GM23248 (cell line): ENCODE measurements around the gene UBE4A. TPM values are rescaled to one million over a fixed set of nuclear protein-coding genes. Genes with fewer than 3 reads are reported as not detected.

ENCODE experiments used
- DNase-seq: peaks from one replicate; pipeline ENCODE4 v3.0.0-alpha.2; 2015
- H2AFZ ChIP-seq: fragments of 200-600 bp; sonication (generic); 2 replicates; pipeline ENCODE4 v1.6.1; 2016; ENCODE audit warnings: antibody characterized with exemption
- H3F3A ChIP-seq: fragments of 200-600 bp; sonication (generic); 2 replicates; pipeline ENCODE4 v1.6.1; 2016; ENCODE audit warnings: mild to moderate bottlenecking, antibody characterized with exemption, mixed run types; ENCODE audit not compliant: insufficient read depth
- H3K27ac ChIP-seq: fragments of 200-600 bp; sonication (generic); 2 replicates; pipeline ENCODE4 v1.5.1; 2016; ENCODE audit warnings: mild to moderate bottlenecking
- H3K27me3 ChIP-seq: fragments of 200-600 bp; sonication (generic); replicated peaks from 2 replicates; pipeline ENCODE4 v1.6.1; 2016; ENCODE audit warnings: mild to moderate bottlenecking; ENCODE audit not compliant: insufficient read depth
- H3K36me3 ChIP-seq: fragments of 200-600 bp; sonication (generic); 2 replicates; pipeline ENCODE4 v1.6.1; 2016; ENCODE audit warnings: low read depth, mild to moderate bottlenecking
- H3K4me1 ChIP-seq: fragments of 200-600 bp; sonication (generic); 2 replicates; pipeline ENCODE4 v1.6.1; 2016; ENCODE audit warnings: mild to moderate bottlenecking; ENCODE audit not compliant: insufficient read depth
- H3K4me2 ChIP-seq: fragments of 200-600 bp; sonication (generic); one replicate; pipeline ENCODE4 v1.6.1; 2016; ENCODE audit warnings: mild to moderate bottlenecking; ENCODE audit not compliant: unreplicated experiment
- H3K4me3 ChIP-seq: fragments of 200-600 bp; sonication (generic); 2 replicates; pipeline ENCODE4 v1.5.1; 2016; ENCODE audit warnings: mild to moderate bottlenecking
- H3K79me2 ChIP-seq: fragments of 200-600 bp; sonication (generic); 2 replicates; pipeline ENCODE4 v1.6.1; 2016; ENCODE audit warnings: mild to moderate bottlenecking; ENCODE audit not compliant: insufficient read depth
- H3K9ac ChIP-seq: fragments of 200-600 bp; sonication (generic); 2 replicates; pipeline ENCODE4 v1.6.1; 2016; ENCODE audit warnings: mild to moderate bottlenecking
- H3K9me2 ChIP-seq: fragments of 200-600 bp; sonication (generic); 2 replicates; pipeline ENCODE4 v1.6.1; 2016; ENCODE audit warnings: mixed run types, mild to moderate bottlenecking, moderate library complexity; ENCODE audit not compliant: insufficient read depth
- H3K9me3 ChIP-seq: fragments of 200-600 bp; sonication (generic); one replicate; pipeline ENCODE4 v1.6.1; 2017; ENCODE audit warnings: low read depth
- H4K20me1 ChIP-seq: fragments of 200-600 bp; sonication (generic); 2 replicates; pipeline ENCODE4 v1.6.0; 2016; ENCODE audit not compliant: insufficient read depth
- EZH2 ChIP-seq: fragments of 200-600 bp; sonication (generic); IDR thresholded peaks from 2 replicates; pipeline ENCODE4 v1.6.1; 2018; ENCODE audit warnings: antibody characterized with exemption, mild to moderate bottlenecking; ENCODE audit not compliant: insufficient read depth, poor library complexity, severe bottlenecking
- EZH2phosphoT487 ChIP-seq: fragments of 200-600 bp; sonication (generic); IDR thresholded peaks from 2 replicates; pipeline ENCODE4 v1.6.1; 2018; ENCODE audit warnings: antibody characterized with exemption, moderate library complexity, mild to moderate bottlenecking, low read depth; ENCODE audit not compliant: insufficient read depth
- WGBS, 2 experiments: methylation state at CpG; one replicate each; pipeline ENCODE4 v1.1.6; 2015 to 2017; ENCODE audit warnings: low lambda C conversion rate in 2 of 2, low coverage in 1 of 2; ENCODE audit errors: missing lambda C conversion rate in 2 of 2; 5-methylcytosine and 5-hydroxymethylcytosine counted together
- in situ Hi-C: fragments of 300-500 bp; cut with MboI; formaldehyde crosslinking; loops from 2 replicates; pipeline ENCODE4 v1.15.0; 2020
- polyA plus RNA-seq: library from polyadenylated mRNA; unstranded; fragments of >200 nt; fragmentation: Nextera tagmentation; extraction: Ambion mirVana; gene quantifications from 2 replicates; pipeline ENCODE4 v1.2.1, GENCODE V29; 2016
- total RNA-seq: library from RNA; depleted of rRNA; stranded (reverse); fragments of >200 nt; shearing (Covaris generic); gene quantifications from 2 replicates; pipeline ENCODE4 v1.2.3, GENCODE V29; 2014

Gene UBE4A
- total and polyA plus RNA-seq, 2 experiments from 2014 or later: 25.4 to 50.6 TPM

GRCh38 chr11:118438314-118438931 is 79.0 kb downstream of the UBE4A start:
- Histone ChIP-seq H3K27ac (peak overlapping the region; percentile 76), H2AFZ (peak overlapping the region; percentile 18; the same call in 1 of the 2 replicates), H3K9me2 (no peaks in the 10 kb centered on the region), H3K4me3 (peak overlapping the region; percentile 77), H3K9ac (peak overlapping the region; percentile 96), H3K36me3 (no peaks in the 10 kb centered on the region), H3K9me3 (no peaks in the 10 kb centered on the region), H4K20me1 (peaks cover 44% of the 10 kb centered on the region), H3F3A (peaks cover 14% of the 10 kb centered on the region), H3K79me2 (peaks cover 69% of the 10 kb centered on the region), H3K4me2 (peak overlapping the region; percentile 94), H3K4me1 (peaks cover 42% of the 10 kb centered on the region), H3K27me3 (no peaks in the 10 kb centered on the region)
- no peak for TF ChIP-seq EZH2phosphoT487
- no peak for TF ChIP-seq EZH2
- DNase-seq: peak; percentile 95
- in situ Hi-C loops: no loop called here
- WGBS, 2 experiments: 1 to 2% methylated on average over 10 to 14 of the region's 14 CpGs

- Histone ChIP-seq H3K79me2 (peaks cover 81% of the 10 kb centered on the region), H3K4me3 (peak overlapping the region; percentile 77), H3K9ac (peak overlapping the region; percentile 96; the same call in 1 of the 2 replicates), H3K9me3 (no peaks in the 10 kb centered on the region), H3K36me3 (no peaks in the 10 kb centered on the region), H2AFZ (no peak overlapping the region), H3K27me3 (no peaks in the 10 kb centered on the region), H3K4me1 (peaks cover 45% of the 10 kb centered on the region), H3F3A (peaks cover 14% of the 10 kb centered on the region), H3K9me2 (no peaks in the 10 kb centered on the region), H4K20me1 (peaks cover 57% of the 10 kb centered on the region), H3K4me2 (peak overlapping the region; percentile 94), H3K27ac (peak overlapping the region; percentile 76; the same call in 1 of the 2 replicates)
- no peak for DNase-seq
- TF ChIP-seq EZH2phosphoT487 (no peak), EZH2 (no peak)
- in situ Hi-C loops: no loop called here
These were observed 80.2 kb downstream of the UBE4A start for GRCh38 chr11:118439646-118440045.

- Histone ChIP-seq H4K20me1 (peaks cover 72% of the 10 kb centered on the region), H2AFZ (no peak overlapping the region), H3K27me3 (no peaks in the 10 kb centered on the region), H3F3A (peaks cover 14% of the 10 kb centered on the region), H3K4me2 (peak overlapping the region; percentile 27), H3K9me3 (no peaks in the 10 kb centered on the region), H3K27ac (0 out of 2 replicates have a peak overlapping the region, but pooled peaks have one; percentile 21), H3K4me3 (no peak overlapping the region; the same call in 1 of the 2 replicates), H3K79me2 (peaks cover 100% of the 10 kb centered on the region), H3K4me1 (peaks cover 45% of the 10 kb centered on the region), H3K36me3 (no peaks in the 10 kb centered on the region), H3K9ac (no peak overlapping the region), H3K9me2 (no peaks in the 10 kb centered on the region)
- TF ChIP-seq EZH2 (no peak), EZH2phosphoT487 (no peak)
- in situ Hi-C loops: no loop called here
- DNase-seq: peak; percentile 6
- 37 to 43% methylated on average over 3 of the region's 3 CpGs for WGBS, 2 experiments
These were observed 82.4 kb downstream of the UBE4A start for GRCh38 chr11:118441770-118442275.

- Histone ChIP-seq H4K20me1 (peaks cover 77% of the 10 kb centered on the region), H3K36me3 (no peaks in the 10 kb centered on the region)
These were observed 82.9 kb downstream of the UBE4A start for GRCh38 chr11:118442301-118442700.

More at GRCh38 chr11:118442301-118442700, 82.9 kb downstream of the UBE4A start:
- Histone ChIP-seq H3K4me2 (peak overlapping the region; percentile 27), H2AFZ (no peak overlapping the region), H3K9me2 (no peaks in the 10 kb centered on the region), H3K4me1 (peaks cover 45% of the 10 kb centered on the region), H3K9me3 (no peaks in the 10 kb centered on the region), H3K79me2 (peaks cover 100% of the 10 kb centered on the region), H3K4me3 (no peak overlapping the region; the same call in 1 of the 2 replicates), H3K9ac (no peak overlapping the region), H3F3A (peaks cover 18% of the 10 kb centered on the region), H3K27me3 (no peaks in the 10 kb centered on the region), H3K27ac (0 out of 2 replicates have a peak overlapping the region, but pooled peaks have one; percentile 21)
- TF ChIP-seq EZH2: no peak
- TF ChIP-seq EZH2phosphoT487: no peak
- WGBS, 2 experiments: 65 to 67% methylated on average over 3 of the region's 3 CpGs
- in situ Hi-C loops: no loop called here
- DNase-seq: no peak
